ENCODE data around the gene CFAP61.

The CFAP61 gene

DNA sequence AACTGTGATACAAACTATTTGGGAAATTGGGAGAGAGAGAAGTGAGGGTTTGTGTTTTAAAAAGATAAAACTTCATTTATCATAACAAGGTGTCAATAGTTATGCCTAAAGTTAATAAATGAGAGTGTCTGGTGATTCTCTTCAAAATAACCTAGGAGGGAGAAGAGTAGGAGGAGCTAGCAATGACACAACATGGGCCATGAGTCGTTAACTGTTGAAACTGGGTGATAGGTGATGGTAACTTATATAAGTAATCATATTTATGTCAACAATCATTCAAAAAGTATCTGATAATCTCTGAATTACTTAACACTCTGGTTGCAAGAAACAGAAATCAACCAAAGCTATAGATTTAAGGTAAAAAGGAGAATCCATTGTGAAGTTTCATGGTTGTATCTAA, 268.8 kb downstream of the CFAP61 start:
- no peak for TF ChIP-seq CTCF (IDR thresholded peaks at IDR 0.05; ENCODE audit: low read depth, low read length)
- no peak overlapping the region for H3K4me3 ChIP-seq (ENCODE audit: low read depth, low read length)

GRCh38 chr20:20321917-20322316, 269.6 kb downstream of the CFAP61 start:
- no peak for TF ChIP-seq CTCF (IDR thresholded peaks at IDR 0.05; ENCODE audit: low read depth, low read length)

DNA sequence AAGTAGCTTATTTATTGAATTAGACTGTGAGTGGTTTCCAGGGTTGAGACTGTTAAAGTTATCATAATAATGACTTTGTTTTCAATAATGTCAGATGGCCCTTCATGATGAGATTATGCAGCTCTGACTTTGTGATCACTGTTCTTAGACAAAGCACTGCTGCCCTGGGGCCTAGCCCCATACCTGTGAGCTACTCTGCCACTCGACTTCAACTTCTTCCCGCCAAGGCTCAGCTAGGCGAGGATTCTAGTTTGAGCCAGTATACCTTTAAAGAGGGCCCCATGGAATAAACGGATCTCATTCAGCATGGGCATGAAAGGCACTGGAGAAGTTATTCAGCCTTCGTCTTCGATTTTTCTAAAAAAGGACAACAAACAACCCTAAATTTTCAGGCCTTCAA, 270.6 kb downstream of the CFAP61 start:
- no peak for TF ChIP-seq CTCF (IDR thresholded peaks at IDR 0.05; ENCODE audit: low read depth, low read length)
- H3K4me3 ChIP-seq (ENCODE audit: low read depth, low read length), result no peak overlapping the region

More at GRCh38 chr20:20321917-20322316, 269.6 kb downstream of the CFAP61 start:
- H3K4me3 ChIP-seq (ENCODE audit: low read depth, low read length), result no peak overlapping the region

DNA sequence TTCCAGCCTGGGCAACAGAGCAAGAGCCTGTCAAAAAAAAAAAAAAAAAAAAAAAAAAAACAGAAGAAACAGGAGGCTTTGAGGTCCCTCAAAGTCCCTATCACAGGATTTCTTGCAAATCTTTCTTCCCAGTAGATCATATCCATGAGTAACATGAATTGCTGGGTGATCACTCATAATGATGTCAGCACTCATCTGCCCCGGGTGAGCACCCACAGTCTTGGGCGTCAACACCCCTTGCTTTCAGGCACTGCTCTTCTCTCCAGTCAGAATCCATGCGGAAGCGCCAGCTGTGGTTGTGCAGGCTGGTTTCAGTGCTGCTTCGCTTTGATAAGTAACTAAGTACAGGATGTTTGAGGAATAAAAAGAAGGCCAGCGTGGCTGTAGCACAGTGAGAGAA, 275.4 kb downstream of the CFAP61 start:
- H3K4me3 ChIP-seq (ENCODE audit: low read depth, low read length), result no peak overlapping the region
- TF ChIP-seq CTCF (IDR thresholded peaks at IDR 0.05; ENCODE audit: low read depth, low read length), result no peak

DNA sequence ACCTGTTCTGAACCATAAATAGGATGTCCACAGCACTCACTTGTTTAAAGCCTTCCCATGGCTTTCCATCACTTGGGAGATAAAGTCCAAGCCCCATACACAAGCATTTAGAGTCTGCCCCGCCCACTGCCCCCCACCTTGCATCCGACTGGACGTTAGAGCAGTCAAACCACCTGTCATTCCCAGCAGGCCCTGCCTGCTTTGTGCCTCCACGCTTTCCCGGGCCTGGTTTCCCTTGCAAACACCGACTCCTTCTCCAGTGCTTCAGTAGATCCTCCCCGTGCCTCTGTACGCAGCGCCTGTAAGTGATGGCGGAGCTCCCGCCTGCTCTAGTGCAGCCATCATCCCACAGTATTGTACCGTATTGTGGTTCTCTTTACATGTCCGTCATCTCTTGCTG, 277.2 kb downstream of the CFAP61 start:
- H3K4me3 ChIP-seq (ENCODE audit: low read depth, low read length), result no peak overlapping the region
- no peak for TF ChIP-seq CTCF (IDR thresholded peaks at IDR 0.05; ENCODE audit: low read depth, low read length)

GRCh38 chr20:20331156-20331555, 278.8 kb downstream of the CFAP61 start:
- TF ChIP-seq CTCF (IDR thresholded peaks at IDR 0.05; ENCODE audit: low read depth, low read length), result no peak
- no peak overlapping the region for H3K4me3 ChIP-seq (ENCODE audit: low read depth, low read length)

DNA sequence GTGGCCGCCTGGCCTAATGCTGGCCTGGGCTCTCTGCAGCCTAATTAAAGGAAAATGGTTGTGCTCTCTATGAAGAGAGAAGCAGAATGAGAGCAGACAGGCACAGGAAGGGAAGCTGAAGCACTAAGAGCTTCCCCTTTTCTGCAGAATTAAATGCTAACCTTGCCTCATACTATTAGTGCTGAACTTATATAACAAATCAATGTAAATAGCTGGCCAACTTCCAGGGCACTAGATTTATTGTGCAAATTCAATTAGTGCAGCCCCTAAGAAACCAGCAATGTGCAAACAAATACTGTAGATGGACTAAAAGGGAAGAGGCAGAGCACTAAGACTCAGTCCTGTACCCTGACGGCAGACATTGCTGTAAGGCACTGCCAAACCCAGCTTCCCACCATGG, 279.5 kb downstream of the CFAP61 start:
- no peak overlapping the region for H3K4me3 ChIP-seq (ENCODE audit: low read depth, low read length)
- no peak for TF ChIP-seq CTCF (IDR thresholded peaks at IDR 0.05; ENCODE audit: low read depth, low read length)

Data from WI38 (cell line).